Measurements from ENCODE around the gene PPP1R1A.

Gene PPP1R1A

GRCh38 chr12:54569995-54570528 is 18.4 kb downstream of the PPP1R1A start:
- no peak for DNase-seq

GRCh38 chr12:54569072-54569471 is 19.4 kb downstream of the PPP1R1A start:
- no peak for DNase-seq

- DNase-seq = no peak
Measured at GRCh38 chr12:54566792-54567191, 21.7 kb downstream of the PPP1R1A start.

- no peak for DNase-seq
Measured at GRCh38 chr12:54565986-54566544, 22.4 kb downstream of the PPP1R1A start.

GRCh38 chr12:54565310-54565985 is 23.0 kb downstream of the PPP1R1A start:
- DNase-seq = no peak

- DNase-seq = no peak
Measured at GRCh38 chr12:54564768-54565167, 23.7 kb downstream of the PPP1R1A start.

GRCh38 chr12:54563787-54564186 is 24.7 kb downstream of the PPP1R1A start:
- no peak for DNase-seq

- no peak for DNase-seq
Measured at GRCh38 chr12:54562750-54563356, 25.6 kb downstream of the PPP1R1A start.

GRCh38 chr12:54561164-54561563 is 27.3 kb downstream of the PPP1R1A start:
- DNase-seq = no peak

GRCh38 chr12:54560374-54560858 is 28.0 kb downstream of the PPP1R1A start:
- peak; percentile 88 for DNase-seq

GRCh38 chr12:54558759-54559158 is 29.7 kb downstream of the PPP1R1A start:
- DNase-seq = no peak

- no peak for DNase-seq
Measured at GRCh38 chr12:54558311-54558710, 30.1 kb downstream of the PPP1R1A start.

GRCh38 chr12:54555670-54556257 is 32.7 kb downstream of the PPP1R1A start:
- no peak for DNase-seq

- no peak for DNase-seq
Measured at GRCh38 chr12:54549774-54550451, 38.5 kb downstream of the PPP1R1A start.

- no peak for DNase-seq
Measured at GRCh38 chr12:54546511-54546910, 41.9 kb downstream of the PPP1R1A start.

- no peak for DNase-seq
Measured at GRCh38 chr12:54544743-54545142, 43.7 kb downstream of the PPP1R1A start.

- no peak for DNase-seq
Measured at GRCh38 chr12:54543526-54543925, 44.9 kb downstream of the PPP1R1A start.

- no peak for DNase-seq
Measured at GRCh38 chr12:54541751-54542290, 46.6 kb downstream of the PPP1R1A start.

GRCh38 chr12:54538136-54538700 is 50.2 kb downstream of the PPP1R1A start:
- no peak for DNase-seq

GRCh38 chr12:54535474-54535873 is 53.0 kb downstream of the PPP1R1A start:
- no peak for DNase-seq

GRCh38 chr12:54529581-54529980 is 58.9 kb downstream of the PPP1R1A start:
- no peak for DNase-seq
